IPS-18c (cell line): ENCODE results near the gene ARHGAP15.

Source experiments
- H3K4me3 ChIP-seq: 2 replicates; pipeline ENCODE4 v1.7.0; 2013; ENCODE audit warnings: low read depth, mild to moderate bottlenecking, low read length, moderate library complexity; ENCODE audit not compliant: insufficient read depth
- H3K9me3 ChIP-seq: one replicate; pipeline ENCODE4 v1.6.1; 2013; ENCODE audit warnings: mild to moderate bottlenecking, low read length, moderate library complexity; ENCODE audit not compliant: control insufficient read depth, insufficient read depth

Gene ARHGAP15

GRCh38 chr2:143190431-143190830 is 61.2 kb downstream of the ARHGAP15 start:
- Histone ChIP-seq H3K4me3 (no peak overlapping the region), H3K9me3 (no peaks in the 10 kb centered on the region)

- no peak overlapping the region for H3K4me3 ChIP-seq
Observed at GRCh38 chr2:143192106-143192505, 62.9 kb downstream of the ARHGAP15 start.

GRCh38 chr2:143192716-143193115 is 63.5 kb downstream of the ARHGAP15 start:
- H3K9me3 ChIP-seq, result no peaks in the 10 kb centered on the region
- H3K4me3 ChIP-seq, result no peak overlapping the region

More at GRCh38 chr2:143192106-143192505, 62.9 kb downstream of the ARHGAP15 start:
- no peaks in the 10 kb centered on the region for H3K9me3 ChIP-seq

GRCh38 chr2:143193121-143193520 is 63.9 kb downstream of the ARHGAP15 start:
- Histone ChIP-seq H3K4me3 (no peak overlapping the region), H3K9me3 (no peaks in the 10 kb centered on the region)

GRCh38 chr2:143195511-143195910 is 66.3 kb downstream of the ARHGAP15 start:
- Histone ChIP-seq H3K4me3 (no peak overlapping the region), H3K9me3 (no peaks in the 10 kb centered on the region)

GRCh38 chr2:143204062-143204461 is 74.8 kb downstream of the ARHGAP15 start:
- H3K9me3 ChIP-seq, result no peaks in the 10 kb centered on the region
- H3K4me3 ChIP-seq, result no peak overlapping the region

GRCh38 chr2:143205106-143205764 is 76.0 kb downstream of the ARHGAP15 start:
- no peak overlapping the region for H3K4me3 ChIP-seq
- no peaks in the 10 kb centered on the region for H3K9me3 ChIP-seq

GRCh38 chr2:143209570-143210445 is 80.6 kb downstream of the ARHGAP15 start:
- Histone ChIP-seq H3K9me3 (no peaks in the 10 kb centered on the region), H3K4me3 (no peak overlapping the region)

- Histone ChIP-seq H3K9me3 (no peaks in the 10 kb centered on the region), H3K4me3 (no peak overlapping the region)
Observed at GRCh38 chr2:143210446-143210819, 81.2 kb downstream of the ARHGAP15 start.

GRCh38 chr2:143217512-143218115 is 88.4 kb downstream of the ARHGAP15 start:
- Histone ChIP-seq H3K4me3 (no peak overlapping the region), H3K9me3 (no peaks in the 10 kb centered on the region)

GRCh38 chr2:143218621-143219020 is 89.4 kb downstream of the ARHGAP15 start:
- Histone ChIP-seq H3K4me3 (no peak overlapping the region), H3K9me3 (no peaks in the 10 kb centered on the region)

- no peaks in the 10 kb centered on the region for H3K9me3 ChIP-seq
- H3K4me3 ChIP-seq, result no peak overlapping the region
Observed at GRCh38 chr2:143219266-143219665, 90.0 kb downstream of the ARHGAP15 start.

GRCh38 chr2:143223556-143223955 is 94.3 kb downstream of the ARHGAP15 start:
- Histone ChIP-seq H3K9me3 (no peaks in the 10 kb centered on the region), H3K4me3 (no peak overlapping the region)

GRCh38 chr2:143225931-143226330 is 96.7 kb downstream of the ARHGAP15 start:
- no peak overlapping the region for H3K4me3 ChIP-seq
- H3K9me3 ChIP-seq, result no peaks in the 10 kb centered on the region

- Histone ChIP-seq H3K9me3 (no peaks in the 10 kb centered on the region), H3K4me3 (no peak overlapping the region)
Observed at GRCh38 chr2:143226714-143227541, 97.7 kb downstream of the ARHGAP15 start.

GRCh38 chr2:143229411-143229810 is 100.2 kb downstream of the ARHGAP15 start:
- no peak overlapping the region for H3K4me3 ChIP-seq
- peaks cover 2% of the 10 kb centered on the region for H3K9me3 ChIP-seq

- H3K4me3 ChIP-seq, result no peak overlapping the region
- peaks cover 2% of the 10 kb centered on the region for H3K9me3 ChIP-seq
Observed at GRCh38 chr2:143229952-143230351, 100.7 kb downstream of the ARHGAP15 start.
